LNCaP clone FGC (cell line): ENCODE results near the gene ITFG2.

Experiments
- DNase-seq: peaks from one replicate; pipeline ENCODE4 v3.0.0-alpha.2; 2011; ENCODE audit warnings: low read depth
- H3K4me3 ChIP-seq: 2 replicates; pipeline ENCODE4 v1.5.1; 2011; ENCODE audit warnings: mild to moderate bottlenecking, low read depth, low read length, control low read depth
- TF ChIP-seq, protein P1 (sequence below): IDR thresholded peaks from 2 replicates; pipeline ENCODE4 v1.5.1; 2012; ENCODE audit warnings: mild to moderate bottlenecking; ENCODE audit not compliant: control insufficient read depth, insufficient read depth; ENCODE audit errors: extremely low read depth

The ITFG2 gene

GRCh38 chr12:2804393-2805142 lies 7.9 kb upstream of the ITFG2 start:
- TF ChIP-seq, protein P1, sequence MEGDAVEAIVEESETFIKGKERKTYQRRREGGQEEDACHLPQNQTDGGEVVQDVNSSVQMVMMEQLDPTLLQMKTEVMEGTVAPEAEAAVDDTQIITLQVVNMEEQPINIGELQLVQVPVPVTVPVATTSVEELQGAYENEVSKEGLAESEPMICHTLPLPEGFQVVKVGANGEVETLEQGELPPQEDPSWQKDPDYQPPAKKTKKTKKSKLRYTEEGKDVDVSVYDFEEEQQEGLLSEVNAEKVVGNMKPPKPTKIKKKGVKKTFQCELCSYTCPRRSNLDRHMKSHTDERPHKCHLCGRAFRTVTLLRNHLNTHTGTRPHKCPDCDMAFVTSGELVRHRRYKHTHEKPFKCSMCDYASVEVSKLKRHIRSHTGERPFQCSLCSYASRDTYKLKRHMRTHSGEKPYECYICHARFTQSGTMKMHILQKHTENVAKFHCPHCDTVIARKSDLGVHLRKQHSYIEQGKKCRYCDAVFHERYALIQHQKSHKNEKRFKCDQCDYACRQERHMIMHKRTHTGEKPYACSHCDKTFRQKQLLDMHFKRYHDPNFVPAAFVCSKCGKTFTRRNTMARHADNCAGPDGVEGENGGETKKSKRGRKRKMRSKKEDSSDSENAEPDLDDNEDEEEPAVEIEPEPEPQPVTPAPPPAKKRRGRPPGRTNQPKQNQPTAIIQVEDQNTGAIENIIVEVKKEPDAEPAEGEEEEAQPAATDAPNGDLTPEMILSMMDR = no peak
- no peak overlapping the region for H3K4me3 ChIP-seq
- no peak for DNase-seq

DNA sequence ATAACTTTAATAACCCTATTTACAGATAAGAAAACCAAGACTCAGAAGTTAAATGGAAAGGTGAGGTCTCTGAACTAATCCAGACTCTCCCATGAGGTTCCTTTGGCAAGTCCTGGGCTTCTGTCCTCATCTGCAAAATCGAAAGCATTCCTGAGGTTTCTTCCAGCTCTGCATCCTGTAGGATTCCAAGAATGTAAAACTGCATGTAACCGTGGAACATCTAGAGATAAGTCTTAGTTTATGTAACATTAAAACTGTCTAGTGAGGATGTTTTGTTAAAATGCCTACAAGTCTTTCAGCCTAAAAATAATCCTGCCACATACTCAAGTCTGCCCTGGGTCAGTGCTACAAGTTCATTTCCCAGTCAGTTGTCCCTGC lies 7.3 kb upstream of the ITFG2 start:
- DNase-seq = no peak
- TF ChIP-seq, protein P1 = no peak

GRCh38 chr12:2806700-2807099 lies 5.8 kb upstream of the ITFG2 start:
- no peak overlapping the region for H3K4me3 ChIP-seq
- TF ChIP-seq, protein P1 = no peak
- no peak for DNase-seq

More for the DNA sequence above, 7.3 kb upstream of the ITFG2 start:
- H3K4me3 ChIP-seq = no peak overlapping the region

- DNase-seq = no peak
- peak overlapping the region; percentile 86 for H3K4me3 ChIP-seq
- TF ChIP-seq, protein P1 = no peak
These were observed 667 bp upstream of the ITFG2 start for GRCh38 chr12:2811801-2812200.

DNA sequence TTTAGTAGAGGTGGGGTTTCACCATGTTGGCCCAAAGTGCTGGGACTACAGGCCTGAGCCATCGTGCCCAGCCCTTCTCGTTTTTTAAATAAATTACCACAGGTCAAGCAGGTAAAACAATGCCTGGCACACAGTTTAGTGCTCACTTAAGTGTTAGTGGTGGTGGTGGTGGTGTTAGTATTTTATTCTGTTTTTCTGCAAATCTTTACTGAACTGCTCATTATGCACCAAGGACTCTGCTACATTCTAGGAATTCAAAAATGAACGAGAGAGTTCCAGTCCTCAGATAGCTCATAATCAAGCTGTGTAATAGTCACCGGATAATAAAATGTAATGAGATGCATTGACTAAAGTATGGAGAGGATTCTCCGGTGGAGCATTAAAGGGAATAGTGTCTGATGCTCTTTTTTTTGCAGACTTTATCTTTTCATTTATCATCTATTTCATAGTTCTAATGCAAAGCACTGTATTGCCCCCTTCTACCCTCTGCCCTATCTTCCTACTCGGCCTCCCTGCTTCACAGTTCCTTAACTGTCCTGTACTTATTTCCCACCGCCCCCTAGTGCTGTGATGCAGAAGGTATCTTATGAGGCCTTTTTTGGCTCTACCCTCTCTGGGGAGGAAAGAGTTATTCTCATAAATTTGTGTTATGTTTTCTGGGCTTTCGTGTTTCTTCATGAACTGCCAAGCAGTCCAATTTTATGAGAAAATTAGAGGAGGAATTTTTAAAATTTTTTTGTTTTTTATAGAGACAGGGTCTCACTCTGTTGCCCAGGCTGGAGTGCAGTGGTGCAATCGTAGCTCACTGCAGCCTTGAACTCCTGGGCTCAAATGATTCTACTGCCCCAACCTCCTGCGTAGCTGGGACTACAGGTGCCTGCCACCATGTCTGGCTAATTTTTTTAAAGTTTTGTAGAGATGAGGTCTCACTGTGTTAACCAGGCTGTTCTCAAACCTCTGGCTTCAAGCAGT lies 1.0 kb downstream of the ITFG2 start:
- TF ChIP-seq, protein P1 = peak; percentile 89
- H3K4me3 ChIP-seq = peak overlapping the region; percentile 86
- peak; percentile 50 for DNase-seq

DNA sequence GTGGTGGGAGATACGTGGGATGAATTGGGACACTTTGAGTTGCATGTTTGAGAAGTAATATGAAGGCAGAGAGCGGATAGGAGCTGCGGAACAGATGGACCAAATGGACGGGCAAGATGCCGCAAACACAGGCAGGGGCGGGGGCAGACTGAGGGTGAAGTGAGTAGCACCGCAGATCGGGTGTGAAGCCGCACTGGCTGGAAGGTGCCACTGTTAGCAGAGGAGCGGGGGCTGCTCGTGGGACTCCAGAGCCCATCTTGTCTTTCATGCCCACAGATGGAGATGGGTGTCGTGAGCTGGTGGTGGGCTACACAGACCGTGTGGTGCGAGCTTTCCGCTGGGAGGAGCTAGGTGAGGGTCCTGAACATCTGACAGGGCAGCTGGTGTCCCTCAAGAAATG lies 7.3 kb downstream of the ITFG2 start:
- TF ChIP-seq, protein P1 = no peak
- no peak overlapping the region for H3K4me3 ChIP-seq
- no peak for DNase-seq
